Endometrium (tissue), 2 donors: ENCODE measurements around the gene GKAP1.
"Not testable (repeated sequence)": the region's sequence is repeated elsewhere in the genome, so short reads cannot be mapped to it uniquely, and the experiment has no call there.

Experiments
- FAIRE-seq: peaks from 2 replicates; lab custom pipeline; 2012; peaks lifted over from hg19 to GRCh38; lab: Jason Lieb, UNC
- donor health status: control.
- donor health status: control.

Gene GKAP1

DNA sequence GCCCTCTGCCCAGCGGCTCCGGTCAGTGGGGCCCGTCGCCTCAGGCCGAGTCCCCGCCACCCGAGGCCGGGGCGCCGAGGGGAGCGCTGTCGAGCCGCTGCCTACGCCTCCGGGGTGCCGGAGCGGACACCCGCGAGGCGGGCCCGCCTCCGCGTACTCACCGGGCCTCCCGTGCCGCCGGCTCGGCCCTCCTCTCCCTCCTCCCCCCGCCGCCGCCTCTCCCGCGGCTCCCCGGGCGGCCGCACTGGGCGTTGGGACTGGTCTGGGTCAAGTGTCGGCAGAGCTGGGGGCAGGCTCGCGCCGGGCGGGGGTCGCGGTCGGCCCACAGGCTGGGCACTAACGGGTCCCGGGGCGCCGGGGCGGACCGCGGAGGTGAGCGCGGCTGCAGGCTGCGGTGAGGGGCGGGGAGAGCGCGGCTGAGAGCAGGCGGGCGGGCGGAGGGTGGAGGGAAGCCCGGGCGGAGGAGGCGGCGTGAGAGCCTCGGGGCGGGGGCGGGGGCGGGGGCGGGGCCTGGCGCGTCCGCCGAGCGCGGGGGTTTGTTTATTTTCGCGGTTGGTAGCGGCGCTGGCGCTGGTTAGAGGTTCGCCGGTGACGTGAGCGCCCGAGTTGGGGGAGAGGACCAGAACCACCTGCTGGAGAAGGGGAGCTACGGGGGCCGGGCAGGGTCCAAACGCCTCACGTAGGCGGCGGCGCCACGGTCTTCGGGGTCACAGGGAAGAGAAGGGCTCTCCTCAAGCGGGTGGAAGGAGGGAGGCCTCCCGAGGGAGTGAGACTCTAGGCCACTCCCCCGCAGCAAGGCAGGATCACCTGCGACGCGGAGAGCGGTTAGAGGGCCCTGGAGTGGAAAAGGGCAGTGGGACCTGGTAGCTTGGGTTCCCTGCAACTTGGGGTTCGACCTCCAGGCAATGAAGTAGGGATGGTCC lies at the start of gene GKAP1:
GKAP1 (minus strand) TSS at position 414 of the 923 bp plus-strand sequence. CDS start 11,252 bp downstream, outside the sequence.
- not testable (repeated sequence) for FAIRE-seq

DNA sequence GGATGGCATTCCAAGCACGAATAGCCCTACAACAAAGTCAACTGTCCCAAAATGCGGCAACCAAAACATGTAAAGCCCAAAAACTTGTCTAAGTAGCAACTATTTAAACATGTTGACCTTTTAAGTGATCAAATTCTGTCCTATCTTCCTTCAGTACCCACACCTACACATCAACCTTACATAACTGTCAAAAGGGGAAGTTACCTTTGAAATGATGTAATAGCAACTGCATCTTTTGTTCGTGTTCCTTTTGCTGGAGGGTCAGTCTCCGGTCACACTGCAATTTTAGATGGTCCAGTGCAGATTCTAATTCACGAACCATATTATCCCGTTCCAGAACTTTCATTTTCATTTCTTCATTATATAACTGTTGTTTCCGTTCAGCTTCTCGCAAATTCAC lies 32.3 kb upstream of the GKAP1 start:
- not testable (repeated sequence) for FAIRE-seq

DNA sequence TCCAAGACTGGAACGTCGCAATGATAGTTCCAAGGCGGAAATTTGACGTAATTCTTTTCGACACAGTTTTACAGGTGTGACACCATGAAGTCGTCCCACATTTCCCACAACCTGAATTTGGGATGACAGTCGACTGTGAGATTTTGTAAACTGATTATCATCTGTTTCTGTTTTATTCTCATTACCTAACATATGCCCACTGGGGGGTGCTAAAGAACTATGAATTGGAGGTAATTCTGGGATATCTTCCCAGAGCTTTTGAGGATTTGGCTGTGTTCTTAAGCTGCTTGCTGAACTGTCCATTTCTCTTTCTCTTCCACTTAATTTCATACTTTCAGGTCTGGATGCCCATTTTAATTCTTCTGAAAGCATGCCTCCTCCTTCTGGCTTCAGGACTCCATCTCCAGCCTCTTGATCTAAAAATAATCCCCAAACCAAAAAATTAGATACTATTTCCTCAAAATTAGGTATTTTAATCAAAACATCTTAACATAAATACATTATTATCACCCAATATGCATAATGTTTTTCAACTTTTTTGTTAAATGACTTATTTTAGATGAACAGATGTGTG lies 19.6 kb upstream of the GKAP1 start:
- peak; percentile 92 for FAIRE-seq

DNA sequence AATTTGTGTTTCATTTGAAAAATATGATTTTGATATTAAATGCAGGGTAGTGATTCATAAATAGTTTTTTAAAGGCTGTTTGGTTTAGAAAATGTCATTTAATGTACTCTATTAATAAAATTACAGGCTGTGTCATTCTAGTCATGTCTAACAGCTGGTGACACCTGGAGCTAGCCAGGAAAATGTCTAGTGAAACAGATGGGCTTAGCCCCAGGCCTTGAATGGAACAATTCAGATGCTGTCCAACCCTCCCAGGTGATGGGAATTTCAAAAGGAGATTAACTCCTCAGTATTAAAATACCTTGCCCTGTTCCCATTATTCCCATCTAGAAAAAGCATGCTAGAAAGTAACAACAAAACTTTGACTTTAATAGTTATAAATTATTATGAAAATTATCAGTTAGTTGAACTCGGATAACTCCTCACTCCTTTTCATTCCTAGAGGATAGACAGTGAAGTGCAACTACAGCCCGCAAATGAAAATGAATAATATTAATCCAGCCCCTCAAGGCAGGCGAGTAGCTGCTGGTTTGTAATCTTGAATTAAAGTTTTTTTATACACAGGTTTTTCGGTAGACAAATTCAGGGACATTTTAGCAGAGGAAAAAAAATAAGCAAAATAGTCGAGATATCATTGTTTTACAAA lies 13.0 kb upstream of the GKAP1 start:
- not testable (repeated sequence) for FAIRE-seq

DNA sequence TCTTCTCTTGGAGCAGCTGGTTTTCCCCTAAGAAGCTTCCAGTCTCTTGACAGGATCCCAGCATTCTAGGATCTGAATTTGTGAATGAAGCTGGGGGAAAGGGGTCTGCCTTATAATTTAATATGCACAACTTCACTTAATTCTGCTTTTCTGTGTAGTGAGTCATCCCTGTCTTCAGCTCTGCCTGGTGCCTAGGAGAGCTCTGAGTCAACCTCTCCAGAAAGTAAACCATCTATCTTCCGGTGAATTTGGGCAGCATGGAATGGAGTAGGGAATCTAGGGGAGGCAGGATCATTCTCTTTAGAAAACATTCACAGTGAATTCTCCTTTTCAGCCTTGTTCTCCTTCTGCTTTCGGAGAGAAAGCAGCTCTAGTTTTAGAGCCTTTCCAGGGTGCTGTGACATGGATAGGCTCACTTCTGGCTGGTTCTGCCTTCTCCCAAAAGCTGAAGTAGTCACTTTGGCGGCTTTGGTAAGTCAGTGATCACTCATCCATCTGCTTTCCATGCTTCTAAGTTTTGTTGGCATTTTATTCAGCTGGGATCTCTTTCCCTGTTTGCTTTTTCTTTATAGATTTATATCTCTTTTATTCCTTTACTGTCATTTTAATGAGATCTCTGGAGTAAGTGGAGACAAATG lies 7.5 kb upstream of the GKAP1 start:
- not testable (repeated sequence) for FAIRE-seq

DNA sequence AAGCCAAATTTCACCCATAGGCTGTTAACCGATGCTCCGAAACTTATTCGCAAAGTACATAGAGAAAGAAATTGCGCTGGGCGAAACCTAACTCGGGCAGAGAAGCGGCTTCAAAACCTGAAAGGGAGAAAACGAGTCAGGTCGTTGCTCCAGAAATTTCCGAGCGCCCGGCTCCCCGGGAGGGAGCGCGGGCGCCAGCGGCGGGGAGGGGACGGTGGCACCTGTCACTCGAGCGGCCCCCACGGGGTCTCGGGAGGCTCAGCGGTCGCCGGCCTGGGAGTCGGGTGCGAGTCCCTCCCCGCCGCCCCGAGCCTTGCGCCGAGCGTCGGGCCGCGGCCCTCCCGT lies 586 bp downstream of the GKAP1 start:
- not testable (repeated sequence) for FAIRE-seq

DNA sequence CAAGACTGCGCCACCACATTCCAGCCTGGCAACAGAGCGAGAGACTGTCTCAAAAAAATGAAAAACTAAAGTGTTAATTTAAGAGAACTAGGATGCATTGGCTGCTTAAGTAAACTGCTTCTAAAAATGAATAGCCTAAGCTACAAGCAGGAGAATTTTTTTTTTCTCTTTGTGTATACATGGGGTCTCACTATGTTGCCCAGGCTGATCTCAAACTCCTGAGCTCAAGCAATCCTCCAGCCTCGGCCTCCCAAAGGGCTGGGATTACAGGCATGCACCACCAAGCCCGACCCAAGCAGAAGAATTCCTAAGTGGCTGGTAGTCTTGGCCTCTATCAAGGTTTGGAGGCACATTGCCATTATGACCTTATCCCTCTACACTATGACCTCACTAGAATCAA lies 2.4 kb downstream of the GKAP1 start:
- not testable (repeated sequence) for FAIRE-seq

DNA sequence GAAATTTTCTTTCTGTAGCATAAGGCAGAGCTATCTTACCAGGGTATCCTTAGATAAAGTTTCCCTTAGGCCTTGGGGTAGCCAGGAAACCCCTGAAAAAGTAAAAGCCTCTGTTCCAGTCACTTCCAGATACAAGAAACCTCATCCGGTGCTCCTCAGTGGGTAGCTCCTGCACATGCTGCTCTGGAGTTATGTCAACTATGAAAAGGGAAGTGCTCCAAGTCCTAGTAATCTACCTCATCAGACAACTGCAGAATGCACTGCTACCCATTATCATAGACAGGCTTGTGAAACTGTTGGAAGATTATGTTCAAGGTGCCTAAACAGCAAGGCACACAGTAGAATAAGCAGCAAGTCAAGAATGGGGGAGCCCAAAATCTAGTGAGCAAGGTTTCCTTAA lies 8.4 kb downstream of the GKAP1 start:
- not testable (repeated sequence) for FAIRE-seq

DNA sequence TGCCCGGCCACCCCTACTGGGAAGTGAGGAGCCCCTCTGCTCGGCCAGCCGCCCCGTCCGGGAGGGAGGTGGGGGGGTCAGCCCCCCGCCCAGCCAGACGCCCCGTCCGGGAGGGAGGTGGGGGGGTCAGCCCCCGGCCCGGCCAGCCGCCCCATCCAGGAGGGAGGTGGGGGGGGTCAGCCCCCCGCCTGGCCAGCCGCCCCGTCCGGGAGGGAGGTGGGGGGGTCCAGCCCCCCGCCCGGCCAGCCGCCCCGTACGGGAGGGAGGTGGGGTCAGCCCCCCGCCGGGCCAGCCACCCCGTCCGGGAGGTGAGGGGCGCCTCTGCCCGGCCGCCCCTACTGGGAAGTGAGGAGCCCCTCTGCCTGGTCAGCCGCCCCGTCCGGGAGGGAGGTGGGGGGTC lies 13.1 kb downstream of the GKAP1 start:
- FAIRE-seq: not testable (repeated sequence)

- not testable (repeated sequence) for FAIRE-seq
Observed at GRCh38 chr9:83803941-83804340, 13.6 kb downstream of the GKAP1 start.

GRCh38 chr9:83800236-83801033 lies 17.1 kb downstream of the GKAP1 start:
- FAIRE-seq: no peak

GRCh38 chr9:83794051-83794450 lies 23.5 kb downstream of the GKAP1 start:
- no peak for FAIRE-seq

DNA sequence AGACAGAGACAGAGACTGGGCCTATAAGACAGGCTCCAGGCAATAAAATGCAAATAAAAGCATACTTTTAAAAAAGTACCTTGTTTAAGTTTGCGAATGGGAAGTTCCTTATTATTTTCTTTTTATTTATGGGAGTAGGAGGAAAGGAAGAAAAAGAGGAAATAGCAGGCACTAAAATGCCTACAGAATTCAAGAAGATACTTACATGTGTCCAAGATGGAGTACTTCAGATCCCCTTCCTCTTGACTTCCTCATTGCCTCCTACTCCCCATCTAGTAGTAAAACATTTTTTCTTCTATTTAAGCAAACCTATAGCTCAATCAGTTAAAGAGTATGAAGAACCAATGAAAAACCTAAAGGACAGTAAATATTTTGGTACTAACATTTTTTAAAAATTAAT lies 24.8 kb downstream of the GKAP1 start:
- no peak for FAIRE-seq

- no peak for FAIRE-seq
Observed at GRCh38 chr9:83778164-83778563, 39.4 kb downstream of the GKAP1 start.

- no peak for FAIRE-seq
Observed at GRCh38 chr9:83775932-83776331, 41.6 kb downstream of the GKAP1 start.

- no peak for FAIRE-seq
Observed at GRCh38 chr9:83772860-83773259, 44.7 kb downstream of the GKAP1 start.

DNA sequence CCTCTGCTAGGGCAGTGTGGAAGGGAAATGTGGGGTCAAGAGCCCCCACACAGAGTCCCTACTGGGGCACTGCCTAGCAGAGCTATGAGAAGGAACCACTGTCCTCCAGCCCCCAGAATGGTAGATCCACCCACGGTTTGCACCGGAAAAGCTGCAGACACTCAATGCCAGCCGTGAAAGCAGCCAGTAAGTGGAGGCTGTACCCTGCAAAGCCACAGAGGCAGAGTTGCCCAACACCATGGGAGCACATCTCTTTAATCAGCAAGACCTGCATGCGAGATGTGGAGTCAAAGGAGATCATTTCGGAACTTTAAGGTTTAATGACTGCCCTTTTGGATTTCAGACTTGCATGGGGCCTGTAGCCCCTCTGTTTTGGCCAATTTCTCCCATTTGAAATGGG lies 52.2 kb downstream of the GKAP1 start:
- no peak for FAIRE-seq

DNA sequence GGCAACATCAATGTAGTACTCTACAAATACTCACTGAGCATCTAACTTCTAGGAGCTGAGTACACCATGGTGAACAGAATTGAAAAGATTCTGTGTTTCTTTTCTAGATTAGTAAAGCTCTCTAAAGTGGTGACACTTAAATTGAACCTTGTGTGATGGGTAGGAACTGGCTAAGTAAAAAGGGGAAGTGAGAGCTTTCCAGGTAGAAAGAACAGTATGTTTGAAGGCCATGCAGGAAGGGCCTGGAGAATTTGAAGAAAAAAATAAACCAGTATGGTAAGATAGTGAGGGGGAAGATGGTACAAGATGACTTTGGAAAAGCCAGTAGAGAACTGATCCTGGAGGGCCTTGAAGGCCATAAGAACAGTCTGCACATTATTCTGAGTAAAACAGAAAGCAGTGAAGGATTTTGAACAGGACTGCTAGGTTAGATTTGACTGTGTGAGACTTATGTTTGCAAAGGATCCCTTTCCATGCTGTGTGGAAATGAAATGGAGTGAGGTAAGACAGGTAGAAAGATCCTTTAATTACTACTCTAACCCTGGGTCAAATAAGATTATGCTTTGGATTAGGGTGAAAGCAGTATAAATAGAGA lies 63.1 kb downstream of the GKAP1 start:
- no peak for FAIRE-seq

DNA sequence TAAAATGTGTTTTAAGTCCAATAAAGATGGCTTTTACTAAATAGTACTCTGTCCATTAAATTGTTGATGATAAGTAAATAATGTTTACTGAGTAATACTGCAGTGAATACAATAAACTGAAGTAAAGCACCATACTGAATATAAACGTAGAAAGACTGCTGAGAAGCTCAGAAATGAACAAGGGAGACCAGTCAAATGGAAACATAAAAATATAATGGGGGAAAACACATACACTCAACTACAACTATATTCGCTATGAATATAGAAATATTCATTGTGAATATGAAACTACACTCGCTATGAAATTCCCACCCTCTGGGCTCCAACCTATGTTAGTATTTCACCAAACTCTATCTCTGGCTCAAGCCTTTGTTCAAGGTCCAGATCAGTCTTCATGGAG lies 67.9 kb downstream of the GKAP1 start:
- no peak for FAIRE-seq

- FAIRE-seq: no peak
Observed at GRCh38 chr9:83744206-83744605, 73.4 kb downstream of the GKAP1 start.

DNA sequence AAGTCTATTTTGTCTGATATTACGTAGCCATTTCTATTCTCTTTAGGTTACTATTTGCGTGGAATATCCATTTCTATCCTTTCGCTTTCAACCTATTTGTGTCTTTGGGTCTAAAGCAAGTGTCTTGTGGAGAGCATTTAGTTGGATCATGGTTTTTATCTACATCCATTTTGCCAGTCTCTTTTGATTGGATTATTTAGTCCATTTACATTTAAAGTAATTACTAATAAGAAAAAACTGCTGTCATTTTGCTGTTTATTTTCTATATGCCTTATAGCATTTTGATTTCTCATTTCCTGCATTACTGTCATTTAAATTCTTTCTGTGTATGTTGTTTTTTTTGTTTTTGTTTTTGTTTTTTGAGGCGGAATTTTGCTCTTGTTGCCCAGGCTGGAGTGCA lies 83.8 kb downstream of the GKAP1 start:
- FAIRE-seq: no peak
